Activated CD8-positive, alpha-beta memory T cell treated with anti-CD3 and anti-CD28 coated beads, Interleukin-2, amount 10 ng/mL, durations not matched to agents 7 days and 5 days (primary cell): ENCODE data around the gene CGB5. TPM values are rescaled to one million over a fixed set of nuclear protein-coding genes. Genes with fewer than 3 reads are reported as not detected.
"Not testable (repeated sequence)": the region's sequence is repeated elsewhere in the genome, so short reads cannot be mapped to it uniquely, and the experiment has no call there.

Experiments used
- ATAC-seq: fragments of 150-1000 bp; cut with Tn5 transposase; one replicate; pipeline ENCODE4 v1.10.0; 2021; ENCODE audit warnings: moderate library complexity
- CTCF ChIA-PET: fragments of 350-600 bp; sonication (Branson Sonifier 250); formaldehyde crosslinking; loops from one replicate; lab custom pipeline; 2021; ENCODE audit warnings: antibody characterized with exemption; lab: Charles Lee
- DNase-seq: peaks from one replicate; pipeline ENCODE4 v3.0.0-alpha.2; 2020
- H3K27ac Mint-ChIP-seq: one replicate; pipeline ENCODE4 v1.8.0; 2021; ENCODE audit warnings: mild to moderate bottlenecking, mixed read lengths
- H3K27me3 Mint-ChIP-seq: one replicate; pipeline ENCODE4 v1.8.0; 2021; ENCODE audit warnings: mixed read lengths
- H3K36me3 Mint-ChIP-seq: one replicate; pipeline ENCODE4 v1.8.0; 2021; ENCODE audit warnings: mild to moderate bottlenecking, mixed read lengths
- H3K4me1 Mint-ChIP-seq: one replicate; pipeline ENCODE4 v1.8.0; 2021; ENCODE audit warnings: mixed read lengths
- H3K4me3 Mint-ChIP-seq: one replicate; pipeline ENCODE4 v1.8.0; 2021; ENCODE audit warnings: mild to moderate bottlenecking, moderate library complexity, mixed read lengths
- H3K9me3 Mint-ChIP-seq: one replicate; pipeline ENCODE4 v1.8.0; 2022; ENCODE audit warnings: low read depth, mixed read lengths
- total RNA-seq, 2 experiments: library from RNA; stranded (reverse); gene quantifications; one replicate each; pipeline ENCODE4 v1.2.3, GENCODE V29; 2021

The CGB5 gene
- total RNA-seq, 2 experiments from 2014 or later = not detected

DNA sequence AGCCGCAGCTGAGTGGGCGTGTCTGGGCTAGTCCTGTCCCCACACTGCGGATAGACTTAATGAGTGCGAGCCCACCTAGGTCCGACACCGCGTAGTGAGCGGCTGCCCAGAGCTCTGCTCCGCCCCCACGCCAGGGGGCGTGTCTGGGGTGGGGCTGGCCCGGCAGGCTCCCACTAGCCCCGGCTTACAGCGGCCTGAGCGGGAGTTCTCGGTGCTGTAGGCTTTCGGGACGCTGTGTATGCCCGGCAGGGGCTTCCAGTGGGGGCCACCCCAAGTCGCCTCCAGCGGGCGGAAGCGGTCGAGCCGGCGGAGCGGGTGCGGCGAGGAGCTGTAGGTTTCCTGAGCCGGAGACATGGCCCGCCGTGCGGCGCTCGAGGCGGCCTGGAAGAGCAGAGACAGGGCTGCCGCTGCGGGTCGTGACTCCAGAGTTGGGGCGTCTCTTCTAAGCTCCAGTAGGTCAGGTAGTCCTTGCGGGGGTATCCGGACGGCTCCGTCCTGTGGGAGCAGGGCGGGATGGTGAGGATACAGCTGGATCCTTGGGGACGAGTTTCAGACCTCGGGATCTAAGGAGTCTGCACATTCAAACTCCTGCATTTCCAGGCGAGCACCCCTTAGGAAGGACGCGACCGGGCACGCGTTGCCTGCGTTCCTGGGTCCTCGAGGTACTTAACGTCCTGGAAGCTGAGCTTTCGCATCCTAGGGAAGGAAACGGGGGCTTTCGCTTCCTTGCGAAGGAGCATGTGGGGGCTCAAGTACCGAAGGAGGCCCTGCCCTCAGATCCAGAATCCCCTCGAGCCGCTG is 12.7 kb downstream of the CGB5 start:
- Mint-ChIP-seq H3K9me3 (no peaks in the 10 kb centered on the region), H3K27ac (no peak overlapping the region), H3K36me3 (no peaks in the 10 kb centered on the region), H3K4me1 (peaks cover 22% of the 10 kb centered on the region), H3K27me3 (peaks cover 58% of the 10 kb centered on the region), H3K4me3 (peak overlapping the region; percentile 52)
- peak; percentile 73 for DNase-seq
- CTCF ChIA-PET = interaction anchor here (0.6 to 2.0 kb wide), 9 partner anchors 11 to 261 kb away, joined by 3 to 10 read pairs (median 3); partner anchors contain the start of genes GYS1 and RUVBL2
- peak; percentile 86 for ATAC-seq

DNA sequence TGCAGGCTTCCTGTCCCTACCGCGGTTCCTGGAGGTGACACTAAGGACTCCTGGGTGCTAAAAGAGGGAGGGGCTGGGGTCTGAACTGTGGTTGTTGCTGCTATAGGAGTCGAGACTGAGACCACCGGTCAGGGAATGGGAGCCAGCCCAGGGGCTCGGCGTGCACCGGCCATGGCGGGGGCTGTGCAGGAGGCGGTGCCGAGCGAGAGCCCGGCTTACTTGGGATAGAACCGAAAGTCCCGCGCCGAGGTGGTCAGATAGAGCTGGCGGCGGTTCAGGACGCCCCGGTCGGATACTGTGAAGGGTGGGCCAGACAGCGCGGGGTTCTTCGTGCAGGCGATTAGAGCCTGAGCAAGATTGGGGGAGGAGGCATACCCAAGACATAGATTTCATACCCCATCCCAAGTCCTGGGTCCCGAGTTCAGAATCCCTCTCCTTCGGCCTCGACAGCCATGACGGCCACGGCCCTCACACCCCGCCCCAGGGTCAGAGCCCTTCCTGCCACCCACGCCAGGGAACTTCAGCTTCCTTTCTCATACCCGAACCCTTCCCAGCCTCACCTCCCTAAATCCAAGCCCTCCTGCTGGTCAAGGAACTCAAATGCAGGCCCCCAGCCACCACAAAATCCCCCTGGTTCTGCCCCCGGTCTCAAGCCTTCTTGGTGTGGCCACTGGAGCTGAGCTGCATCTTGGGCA is 13.4 kb downstream of the CGB5 start:
- not testable (repeated sequence) for DNase-seq, H3K27ac Mint-ChIP-seq, H3K9me3 Mint-ChIP-seq, H3K36me3 Mint-ChIP-seq
- peaks cover 62% of the 10 kb centered on the region for H3K27me3 Mint-ChIP-seq
- peak; percentile 38 for ATAC-seq
- H3K4me1 Mint-ChIP-seq = peaks cover 24% of the 10 kb centered on the region
- peak overlapping the region; percentile 52 for H3K4me3 Mint-ChIP-seq
- CTCF ChIA-PET = interaction anchor here (0.6 to 2.0 kb wide), 11 partner anchors 11 to 262 kb away, joined by 3 to 10 read pairs (median 4); partner anchors contain the start of genes GYS1 and RUVBL2

DNA sequence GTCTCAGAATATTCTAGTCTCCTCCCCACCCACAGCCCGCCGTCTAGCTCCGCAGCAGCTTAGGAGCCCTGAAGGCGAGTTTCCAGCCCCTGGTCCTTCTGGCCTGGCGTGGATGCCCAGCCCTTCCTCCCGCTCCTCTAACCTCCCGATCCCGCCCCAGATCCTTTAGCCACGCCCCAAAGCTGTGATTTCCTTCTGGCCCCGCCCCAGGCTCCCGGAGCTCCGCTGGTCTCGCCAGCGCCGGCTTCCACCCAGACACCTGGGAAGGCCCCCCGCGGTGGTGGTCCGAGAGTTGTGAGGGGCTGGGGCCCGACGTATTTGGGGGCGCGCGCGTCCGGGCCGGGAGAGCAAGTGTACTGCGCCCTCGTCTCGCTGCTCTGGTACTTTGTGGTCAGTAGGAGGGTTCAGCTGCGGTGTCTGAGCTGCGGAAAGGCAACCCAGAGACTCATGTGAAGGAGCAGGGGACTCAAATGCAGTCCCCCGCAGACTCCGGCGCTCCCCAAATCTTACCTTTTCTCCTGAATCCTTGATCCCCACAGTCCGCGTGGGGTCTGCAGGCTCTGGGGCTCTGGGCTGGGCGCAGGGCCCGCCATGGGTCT is 14.1 kb downstream of the CGB5 start, which contains the start of gene CGB7:
Gene CGB7 (minus strand): TSS at position 114 of the 599 bp plus-strand sequence. CDS start 2,374 bp downstream, outside the sequence.
- H3K27ac Mint-ChIP-seq = no peak within 1 kb of the TSS
- H3K9me3 Mint-ChIP-seq = no peaks in the 10 kb centered on the region
- CTCF ChIA-PET = interaction anchor here (0.7 to 1.7 kb wide), 4 partner anchors 24 to 149 kb away, joined by 3 to 7 read pairs (median 4); partner anchors contain the start of genes GYS1 and RUVBL2
- H3K36me3 Mint-ChIP-seq = no peaks in the 10 kb centered on the region
- DNase-seq = no peak
- H3K4me3 Mint-ChIP-seq = peak within 1 kb of the TSS; percentile 52
- peaks cover 24% of the 10 kb centered on the region for H3K4me1 Mint-ChIP-seq
- H3K27me3 Mint-ChIP-seq = peaks cover 62% of the 10 kb centered on the region
- peak; percentile 18 for ATAC-seq

DNA sequence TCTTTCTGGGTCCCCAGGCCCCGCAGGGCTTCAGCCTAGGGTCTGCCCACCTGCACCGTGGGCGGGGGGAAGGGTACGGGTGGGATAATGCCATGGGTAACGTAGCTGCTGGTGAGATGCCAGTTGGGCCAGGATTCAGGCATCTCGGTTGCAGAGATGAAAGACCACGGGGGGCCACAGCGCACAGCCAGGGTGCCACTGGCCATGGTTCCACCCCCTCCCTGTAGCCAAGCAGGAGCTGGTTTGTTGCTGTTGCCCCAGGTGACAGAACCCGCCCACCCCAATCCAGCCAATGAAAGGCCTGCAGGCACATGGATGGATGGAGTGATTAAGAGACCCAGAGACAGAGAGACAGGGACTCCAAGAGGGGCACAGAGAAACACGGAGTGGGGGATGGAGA is 14.9 kb downstream of the CGB5 start:
- H3K4me3 Mint-ChIP-seq = no peak overlapping the region
- no peak for ATAC-seq
- CTCF ChIA-PET = interaction anchor here (0.7 to 1.7 kb wide), 4 partner anchors 17 to 149 kb away, joined by 3 to 7 read pairs (median 4); partner anchors contain the start of genes GYS1 and RUVBL2
- H3K36me3 Mint-ChIP-seq = no peaks in the 10 kb centered on the region
- H3K27ac Mint-ChIP-seq = no peak overlapping the region
- peaks cover 68% of the 10 kb centered on the region for H3K27me3 Mint-ChIP-seq
- H3K4me1 Mint-ChIP-seq = peaks cover 24% of the 10 kb centered on the region
- no peak for DNase-seq
- no peaks in the 10 kb centered on the region for H3K9me3 Mint-ChIP-seq

DNA sequence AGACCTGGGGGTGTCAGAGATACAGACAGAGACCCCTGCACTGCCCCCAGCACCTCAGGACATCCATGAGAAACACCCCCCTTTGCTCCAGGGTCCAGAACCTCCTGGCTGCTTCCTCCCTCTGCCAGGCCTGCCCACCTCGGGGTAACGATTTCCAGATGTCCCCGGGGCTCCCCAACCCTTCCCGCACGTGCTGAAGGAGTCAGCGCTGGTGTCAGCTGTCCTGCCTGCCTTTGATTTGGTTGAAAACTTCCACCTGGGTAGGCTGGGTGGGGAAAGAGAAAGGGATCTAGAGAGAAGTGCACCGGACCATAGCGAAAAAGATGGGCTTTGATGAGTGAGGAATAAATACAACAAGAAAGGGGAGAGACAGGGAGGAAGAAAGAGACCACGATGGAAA is 15.4 kb downstream of the CGB5 start:
- Mint-ChIP-seq H3K27ac (no peak overlapping the region), H3K27me3 (peaks cover 73% of the 10 kb centered on the region), H3K4me3 (no peak overlapping the region), H3K9me3 (no peaks in the 10 kb centered on the region), H3K36me3 (no peaks in the 10 kb centered on the region), H3K4me1 (peaks cover 24% of the 10 kb centered on the region)
- CTCF ChIA-PET = interaction anchor here (1.2 to 1.7 kb wide), 2 partner anchors 16 to 66 kb away, joined by 3 to 7 read pairs; partner anchors contain the start of genes GYS1 and RUVBL2
- DNase-seq (no peak), ATAC-seq (no peak)

DNA sequence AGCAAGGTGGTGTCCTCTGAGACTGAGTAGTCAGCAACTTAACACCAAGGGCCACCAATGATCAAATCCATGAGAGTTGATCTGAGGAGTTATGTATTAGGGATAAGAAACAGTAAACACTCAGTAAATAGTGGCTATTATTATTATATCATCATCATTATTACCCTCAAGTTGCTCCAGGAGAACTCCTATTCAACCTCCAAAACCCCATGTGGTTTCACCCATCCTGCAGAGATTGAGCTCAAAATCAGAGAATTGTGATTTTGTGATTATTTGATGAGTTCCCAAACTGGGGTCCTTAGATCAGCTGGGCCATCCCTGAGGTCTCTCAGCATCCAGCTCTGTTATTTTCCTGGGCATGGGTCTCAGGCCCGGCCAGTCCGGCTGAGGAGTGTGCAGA is 17.4 kb downstream of the CGB5 start:
- Mint-ChIP-seq H3K27me3 (peaks cover 75% of the 10 kb centered on the region), H3K9me3 (no peaks in the 10 kb centered on the region), H3K36me3 (no peaks in the 10 kb centered on the region), H3K4me1 (peaks cover 23% of the 10 kb centered on the region), H3K27ac (no peak overlapping the region), H3K4me3 (no peak overlapping the region)
- DNase-seq = no peak
- CTCF ChIA-PET = interaction anchor here (1.4 kb wide), 2 partner anchors 9 to 67 kb away, joined by 3 read pairs; partner anchors contain the start of gene RUVBL2
- ATAC-seq = no peak

- Mint-ChIP-seq H3K9me3 (no peaks in the 10 kb centered on the region), H3K4me1 (peaks cover 18% of the 10 kb centered on the region), H3K36me3 (no peaks in the 10 kb centered on the region), H3K27me3 (peaks cover 75% of the 10 kb centered on the region), H3K4me3 (no peak overlapping the region), H3K27ac (no peak overlapping the region)
- ATAC-seq (no peak), DNase-seq (no peak)
- CTCF ChIA-PET = interaction anchor here (1.4 kb wide), 2 partner anchors 9 to 68 kb away, joined by 3 read pairs; partner anchors contain the start of gene RUVBL2
These were observed 17.8 kb downstream of the CGB5 start for GRCh38 chr19:49061445-49061844.

DNA sequence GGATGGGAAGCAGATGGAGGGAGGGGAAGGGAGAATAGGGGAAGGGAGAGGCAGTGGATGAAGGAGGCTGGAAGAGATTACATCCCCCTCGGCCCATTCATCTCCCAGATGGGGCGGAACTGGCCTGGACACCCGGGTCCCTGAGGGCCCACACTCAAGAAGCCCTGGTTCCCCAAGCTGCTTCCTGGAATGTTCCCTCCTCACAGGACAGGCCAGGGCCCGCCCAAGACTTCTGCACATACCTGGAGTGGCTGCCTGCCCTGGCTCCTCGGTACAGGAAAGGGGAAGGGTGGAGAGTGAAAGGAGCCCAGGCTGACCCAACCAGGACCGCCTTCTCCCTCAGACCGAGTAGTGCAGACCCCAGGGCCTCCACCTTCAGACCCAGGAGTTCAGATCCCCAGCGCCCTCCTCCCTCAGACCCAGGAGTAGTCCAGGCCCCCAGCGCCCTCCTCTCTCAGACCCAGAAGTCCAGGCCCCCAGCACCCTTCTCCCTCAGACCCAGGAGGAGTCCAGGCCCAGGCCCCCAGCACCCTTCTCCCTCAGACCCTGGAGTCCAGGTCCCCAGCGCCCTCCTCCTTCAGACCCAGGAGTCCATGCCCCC is 20.5 kb downstream of the CGB5 start:
- Mint-ChIP-seq H3K27me3 (peaks cover 72% of the 10 kb centered on the region), H3K9me3 (no peaks in the 10 kb centered on the region), H3K36me3 (no peaks in the 10 kb centered on the region), H3K4me3 (no peak overlapping the region), H3K27ac (no peak overlapping the region), H3K4me1 (peaks cover 2% of the 10 kb centered on the region)
- DNase-seq = no peak
- CTCF ChIA-PET = interaction anchor here (0.8 kb wide), 1 partner anchor 9 kb away, joined by 4 read pairs; no protein-coding TSS in a partner anchor
- ATAC-seq = no peak

GRCh38 chr19:49064768-49065611 is 21.3 kb downstream of the CGB5 start, which contains the start of gene NTF4:
Gene NTF4 (minus strand): TSS chr19:49064818. CDS start chr19:49061997, 2,821 bp downstream.
- CTCF ChIA-PET = interaction anchor here (0.8 kb wide), 1 partner anchor 9 kb away, joined by 4 read pairs; no protein-coding TSS in a partner anchor
- peaks cover 72% of the 10 kb centered on the region for H3K27me3 Mint-ChIP-seq

GRCh38 chr19:49065905-49066512 is 22.4 kb downstream of the CGB5 start:
- no peak for DNase-seq
- no peaks in the 10 kb centered on the region for H3K36me3 Mint-ChIP-seq
- H3K4me1 Mint-ChIP-seq = peaks cover 2% of the 10 kb centered on the region
- peaks cover 72% of the 10 kb centered on the region for H3K27me3 Mint-ChIP-seq
- CTCF ChIA-PET = no interaction called here
- no peak overlapping the region for H3K27ac Mint-ChIP-seq
- H3K4me3 Mint-ChIP-seq = no peak overlapping the region
- no peak for ATAC-seq
- H3K9me3 Mint-ChIP-seq = peaks cover 3% of the 10 kb centered on the region

More at GRCh38 chr19:49064768-49065611, 21.3 kb downstream of the CGB5 start, which contains the start of gene NTF4:
- H3K4me3 Mint-ChIP-seq = no peak within 1 kb of the TSS
- H3K36me3 Mint-ChIP-seq = no peaks in the 10 kb centered on the region
- no peak within 1 kb of the TSS for H3K27ac Mint-ChIP-seq
- H3K9me3 Mint-ChIP-seq = peaks cover 3% of the 10 kb centered on the region
- DNase-seq (no peak), ATAC-seq (no peak)
- peaks cover 2% of the 10 kb centered on the region for H3K4me1 Mint-ChIP-seq

DNA sequence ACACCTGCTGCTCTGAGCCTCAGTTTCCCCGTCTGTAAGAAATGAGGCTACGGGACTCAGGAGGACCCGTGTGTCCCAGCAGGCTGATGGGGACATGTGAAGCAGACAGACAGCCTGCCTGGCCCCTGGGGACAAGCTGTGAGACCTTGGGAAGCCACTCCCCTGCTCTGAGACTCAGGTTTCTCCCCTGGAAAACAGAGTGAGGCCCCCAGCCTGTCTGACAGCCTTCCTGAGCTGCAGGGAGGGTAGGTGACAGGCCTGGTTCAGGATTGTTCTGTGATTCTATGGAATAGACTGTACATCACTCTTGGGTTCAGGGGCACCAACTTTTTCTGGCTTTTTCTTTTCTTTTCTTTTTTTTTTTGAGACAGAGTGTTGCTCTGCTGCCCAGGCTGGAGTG is 23.9 kb downstream of the CGB5 start:
- peaks cover 3% of the 10 kb centered on the region for H3K9me3 Mint-ChIP-seq
- H3K36me3 Mint-ChIP-seq = no peaks in the 10 kb centered on the region
- H3K27me3 Mint-ChIP-seq = peaks cover 76% of the 10 kb centered on the region
- no peak for DNase-seq
- no peak overlapping the region for H3K27ac Mint-ChIP-seq
- CTCF ChIA-PET = no interaction called here
- no peak for ATAC-seq
- H3K4me1 Mint-ChIP-seq = peaks cover 2% of the 10 kb centered on the region
- no peak overlapping the region for H3K4me3 Mint-ChIP-seq
